Esophagus squamous epithelium (tissue), 4 donors: ENCODE results near the gene MID1.

Experiments
- CTCF ChIP-seq, 6 experiments: fragments of 450-650 bp in 4 of 6; fragments of 200-600 bp in 2 of 6; sonication (generic) in 2 of 6; IDR thresholded peaks; one replicate each; pipeline ENCODE4 v1.5.1; 2016 to 2019; ENCODE audit warnings: antibody characterized with exemption in 6 of 6, mild to moderate bottlenecking in 4 of 6, moderate library complexity in 4 of 6
- POLR2A ChIP-seq, 4 donors: fragments of 450-650 bp; IDR thresholded peaks; one replicate each; pipeline ENCODE4 v1.6.1; 2017; ENCODE audit warnings: antibody characterized with exemption in 4 of 4, mild to moderate bottlenecking in 4 of 4, moderate library complexity in 3 of 4

- no peak for TF ChIP-seq POLR2A (IDR thresholded peaks at IDR 0.05)
- no peak for TF ChIP-seq CTCF (IDR thresholded peaks at IDR 0.05)
Measured at GRCh38 chrX:10630320-10630719, 9.9 kb upstream of the MID1 start.
